ENCODE results near the gene HK1. TPM values are rescaled to one million over a fixed set of nuclear protein-coding genes. Genes with fewer than 3 reads are reported as not detected.

HK1 gene
- total and polyA plus RNA-seq, 2 of the 13 experiments (the other 11 are each of a cell fraction or from before 2014, with no cell fraction given) = 0.29 to 1.5 TPM

- TF ChIP-seq ZBTB49 (CRISPR knock-in tag; IDR thresholded peaks at IDR 0.05; ENCODE audit: borderline replicate concordance) = no peak
- TF ChIP-seq ZXDC (CRISPR knock-in tag; IDR thresholded peaks at IDR 0.05) = no peak
- TF ChIP-seq RAD21 (CRISPR knock-in tag; IDR thresholded peaks at IDR 0.05) = no peak
- no peak for TF ChIP-seq ATF4 (CRISPR knock-in tag; IDR thresholded peaks at IDR 0.05)
- TF ChIP-seq CENPBD1 (CRISPR knock-in tag; IDR thresholded peaks at IDR 0.05; ENCODE audit: borderline replicate concordance, low read depth) = no peak
- TF ChIP-seq ZNF562 (CRISPR knock-in tag; IDR thresholded peaks at IDR 0.05; ENCODE audit: borderline replicate concordance) = no peak
These were observed 123.1 kb downstream of the HK1 start (continued) for GRCh38 chr10:69401416-69401815.

Data from HepG2 (cell line).